ENCODE data around the gene CALB2. TPM values are rescaled to one million over a fixed set of nuclear protein-coding genes. Genes with fewer than 3 reads are reported as not detected.

The CALB2 gene
- total and polyA plus RNA-seq, 2 donors from 2014 or later, result 1.4 TPM; not detected in 1

GRCh38 chr16:71425746-71426068, 67.2 kb downstream of the CALB2 start:
- Histone ChIP-seq H3K4me1 (ENCODE audit: control insufficient read depth in 2 of 3, insufficient read depth in 2 of 3, low read depth in 1 of 3, low read length in 3 of 3) (no peaks in the 10 kb centered on the region), H3K9me3 (ENCODE audit: control insufficient read depth in 2 of 3, insufficient read depth in 1 of 3, low read length in 3 of 3) (peaks cover 0 to 4% (median 3%) of the 10 kb centered on the region in 3 donors), H3K27me3 (ENCODE audit: control insufficient read depth, insufficient read depth, low read length) (no peaks in the 10 kb centered on the region), H3K9ac (ENCODE audit: low read length in 3 of 3) (no peak overlapping the region), H3K36me3 (ENCODE audit: control insufficient read depth in 2 of 3, insufficient read depth in 3 of 3, low read length in 3 of 3) (no peaks in the 10 kb centered on the region), H3K4me3 (ENCODE audit: low read length in 3 of 3) (no peak overlapping the region), H3K27ac (ENCODE audit: low read depth in 2 of 2, low read length in 2 of 2) (no peak overlapping the region)
- FAIRE-seq (no peak), DNase-seq (no peak)
- intact Hi-C loops (cut with DNase I), result no loop called here
- no peak for TF ChIP-seq CTCF (IDR thresholded peaks at IDR 0.05; ENCODE audit: borderline replicate concordance, extremely low read depth, insufficient read depth)

GRCh38 chr16:71426069-71426879, 67.8 kb downstream of the CALB2 start:
- intact Hi-C loops (cut with DNase I), result no loop called here
- no peak overlapping the region for H3K27ac ChIP-seq (ENCODE audit: low read depth in 2 of 2, low read length in 2 of 2)
- no peak for TF ChIP-seq CTCF (IDR thresholded peaks at IDR 0.05; ENCODE audit: borderline replicate concordance, extremely low read depth, insufficient read depth)
- no peaks in the 10 kb centered on the region for H3K27me3 ChIP-seq (ENCODE audit: control insufficient read depth, insufficient read depth, low read length)
- DNase-seq (peak in 4 of 5 donors; percentile 62 to 84 (median 80)), FAIRE-seq (no peak)
- no peaks in the 10 kb centered on the region for H3K36me3 ChIP-seq (ENCODE audit: control insufficient read depth in 2 of 3, insufficient read depth in 3 of 3, low read length in 3 of 3)
- no peak overlapping the region for H3K4me3 ChIP-seq (ENCODE audit: low read length in 3 of 3)
- no peaks in the 10 kb centered on the region for H3K4me1 ChIP-seq (ENCODE audit: control insufficient read depth in 2 of 3, insufficient read depth in 2 of 3, low read depth in 1 of 3, low read length in 3 of 3)
- H3K9me3 ChIP-seq (ENCODE audit: control insufficient read depth in 2 of 3, insufficient read depth in 1 of 3, low read length in 3 of 3), result peaks cover 0 to 4% (median 3%) of the 10 kb centered on the region in 3 donors
- no peak overlapping the region for H3K9ac ChIP-seq (ENCODE audit: low read length in 3 of 3)

- Histone ChIP-seq H3K36me3 (ENCODE audit: control insufficient read depth in 2 of 3, insufficient read depth in 3 of 3, low read length in 3 of 3) (no peaks in the 10 kb centered on the region), H3K27ac (ENCODE audit: low read depth in 2 of 2, low read length in 2 of 2) (no peak overlapping the region), H3K9me3 (ENCODE audit: control insufficient read depth in 2 of 3, insufficient read depth in 1 of 3, low read length in 3 of 3) (peaks cover 0 to 4% (median 3%) of the 10 kb centered on the region in 3 donors), H3K9ac (ENCODE audit: low read length in 3 of 3) (no peak overlapping the region), H3K4me1 (ENCODE audit: control insufficient read depth in 2 of 3, insufficient read depth in 2 of 3, low read depth in 1 of 3, low read length in 3 of 3) (no peaks in the 10 kb centered on the region), H3K4me3 (ENCODE audit: low read length in 3 of 3) (no peak overlapping the region), H3K27me3 (ENCODE audit: control insufficient read depth, insufficient read depth, low read length) (no peaks in the 10 kb centered on the region)
- intact Hi-C loops (cut with DNase I), result no loop called here
- TF ChIP-seq CTCF (IDR thresholded peaks at IDR 0.05; ENCODE audit: borderline replicate concordance, extremely low read depth, insufficient read depth), result no peak
- FAIRE-seq (no peak), DNase-seq (no peak)
These were observed 68.5 kb downstream of the CALB2 start for GRCh38 chr16:71426880-71427615.

Measured in kidney (tissue), 14 donors.